GM18526 (cell line): ENCODE measurements around the gene DHDDS.

Experiments
- POLR2A ChIP-seq: IDR thresholded peaks from 3 replicates; pipeline ENCODE4 v1.6.1; 2011; ENCODE audit not compliant: insufficient read length; ENCODE audit errors: extremely low read depth

The DHDDS gene

DNA sequence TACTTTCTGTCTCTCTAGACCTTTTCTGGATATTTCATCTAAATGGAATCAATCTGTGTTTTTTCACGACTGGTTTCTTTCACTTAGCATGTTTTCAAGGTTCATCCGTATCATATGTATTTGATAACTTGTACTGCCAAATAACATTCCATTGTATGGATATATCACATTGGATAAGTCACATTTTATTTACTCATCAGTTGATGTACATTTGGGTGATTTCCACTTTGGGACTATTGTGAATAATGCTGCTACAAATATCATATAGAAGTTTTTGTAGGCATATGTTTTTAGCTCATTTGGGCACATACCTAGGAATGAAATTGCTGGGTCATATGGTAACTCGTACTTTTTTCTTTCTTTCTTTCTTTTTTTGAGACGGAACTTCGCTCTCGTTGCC is 46.9 kb downstream of the DHDDS start:
- no peak for TF ChIP-seq POLR2A

DNA sequence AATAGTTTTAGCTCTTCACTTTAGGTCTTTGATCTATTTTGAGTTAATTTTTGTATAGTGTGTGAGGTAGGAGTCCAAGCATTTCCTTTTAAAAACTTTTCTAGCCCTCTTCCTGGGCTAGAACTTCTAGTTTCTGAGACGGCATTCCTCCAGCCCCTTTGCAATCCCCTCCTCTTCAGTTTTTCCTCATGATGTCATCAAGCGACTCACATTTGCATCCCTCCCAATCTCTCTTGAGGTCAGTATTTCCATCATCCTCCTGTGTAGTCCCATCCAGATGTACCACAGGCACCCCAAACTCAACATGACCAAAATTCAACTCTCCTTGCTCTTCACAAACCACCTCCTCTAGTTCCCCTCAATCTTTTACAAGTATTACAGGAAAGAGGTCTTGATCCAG is 50.8 kb downstream of the DHDDS start:
- no peak for TF ChIP-seq POLR2A

- TF ChIP-seq POLR2A = no peak
Measured at GRCh38 chr1:26483980-26484379, 51.9 kb downstream of the DHDDS start.

- no peak for TF ChIP-seq POLR2A
Measured at GRCh38 chr1:26490155-26490554, 58.0 kb downstream of the DHDDS start.

- TF ChIP-seq POLR2A = no peak
Measured at GRCh38 chr1:26493267-26493666, 61.1 kb downstream of the DHDDS start.

GRCh38 chr1:26493938-26494337 is 61.8 kb downstream of the DHDDS start:
- no peak for TF ChIP-seq POLR2A

DNA sequence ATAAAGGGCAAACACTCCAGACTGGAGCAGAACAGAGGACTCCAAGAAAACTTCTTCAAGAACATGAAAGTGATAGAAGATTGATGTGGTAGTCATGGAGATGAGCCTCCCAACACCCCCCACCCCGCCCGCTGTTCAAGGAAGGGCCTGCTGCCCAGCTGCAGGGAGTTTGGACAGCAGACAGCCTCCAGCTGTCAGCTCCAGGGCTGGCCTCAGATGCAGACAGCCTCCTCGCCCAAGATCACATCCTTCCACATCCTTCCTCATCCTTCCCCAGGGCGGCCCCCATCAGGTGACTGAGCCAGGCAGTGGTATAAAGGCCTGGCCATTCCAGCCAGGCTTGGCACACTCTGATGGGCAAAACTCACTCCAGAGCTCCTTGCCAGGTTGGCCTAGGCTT is 64.7 kb downstream of the DHDDS start:
- no peak for TF ChIP-seq POLR2A

GRCh38 chr1:26498894-26499293 is 66.8 kb downstream of the DHDDS start:
- TF ChIP-seq POLR2A = no peak

DNA sequence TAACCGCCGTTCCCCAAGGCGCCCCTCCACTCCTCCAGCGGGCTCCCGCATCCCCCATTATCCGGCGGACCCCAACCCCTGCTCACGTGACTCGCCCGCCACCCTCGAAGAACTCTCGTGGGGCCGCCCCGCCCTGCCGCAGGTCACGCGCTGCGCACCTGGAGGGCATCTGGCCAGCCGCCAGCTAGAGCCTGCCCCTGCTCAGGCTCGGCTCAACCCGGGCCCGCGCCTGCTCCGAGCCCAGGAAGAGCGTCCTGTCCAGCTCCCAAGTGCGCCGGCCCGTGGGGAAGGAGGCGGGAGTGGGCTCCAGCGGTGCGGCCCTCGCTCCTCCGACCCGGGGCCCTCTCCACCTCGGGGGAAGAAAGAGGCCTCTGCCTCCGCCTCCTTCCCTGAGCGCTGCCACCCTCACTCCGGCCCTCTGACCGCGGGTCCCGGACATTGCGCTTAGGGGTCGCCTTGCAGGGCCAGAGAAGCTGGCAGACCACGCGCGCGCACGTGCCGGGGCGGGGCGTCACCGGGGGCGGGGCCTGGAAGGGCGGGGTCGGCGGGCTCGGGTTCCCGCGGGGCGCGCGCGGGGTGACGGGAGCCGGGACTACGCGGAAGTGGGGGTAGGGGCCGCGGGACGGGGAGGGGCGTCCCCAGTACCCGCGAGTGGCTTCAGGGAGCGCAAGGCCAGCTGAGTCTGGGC is 68.5 kb downstream of the DHDDS start:
- no peak for TF ChIP-seq POLR2A

GRCh38 chr1:26516987-26517765 is 85.1 kb downstream of the DHDDS start:
- no peak for TF ChIP-seq POLR2A

DNA sequence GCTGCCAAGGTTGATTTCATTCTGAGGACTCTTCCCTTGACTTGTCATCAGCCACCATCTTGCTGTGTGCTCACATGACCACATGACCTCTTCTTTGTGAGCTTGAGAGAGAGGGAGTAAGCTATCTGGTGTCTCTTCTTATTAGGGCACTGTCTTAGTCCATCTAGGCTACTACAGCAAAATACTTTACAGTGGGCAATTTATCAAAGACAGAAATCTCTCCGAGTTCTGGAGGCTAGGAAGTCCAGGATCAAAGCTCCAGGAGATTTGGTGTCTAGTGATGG is 85.6 kb downstream of the DHDDS start:
- TF ChIP-seq POLR2A = no peak

GRCh38 chr1:26518355-26518754 is 86.2 kb downstream of the DHDDS start:
- TF ChIP-seq POLR2A = no peak

- TF ChIP-seq POLR2A = no peak
Measured at GRCh38 chr1:26520339-26520738, 88.2 kb downstream of the DHDDS start.
